SK-N-SH (cell line): ENCODE measurements around the gene SLC66A3. TPM values are rescaled to one million over a fixed set of nuclear protein-coding genes. Genes with fewer than 3 reads are reported as not detected.

Experiments
- CTCF ChIA-PET: fragments of 300-600, 350-600 bp; formaldehyde crosslinking; extraction: SDS; loops from one replicate; lab custom pipeline; 2021; lab: Yijun Ruan, JAX
- POLR2A ChIA-PET: fragments of 350-600 bp; sonication (Branson Sonifier 250); formaldehyde crosslinking; extraction: SDS; loops from one replicate; lab custom pipeline; 2020; ENCODE audit warnings: antibody characterized with exemption, inconsistent platforms; lab: Yijun Ruan, JAX
- DNase-seq: peaks from one replicate; pipeline ENCODE4 v3.0.0; 2012
- H2AFZ ChIP-seq: fragments of 200-600 bp; sonication (generic); 2 replicates; pipeline ENCODE4 v1.8.1; 2016; ENCODE audit warnings: antibody characterized with exemption, mild to moderate bottlenecking, low read depth
- H3F3A ChIP-seq: fragments of 200-600 bp; sonication (generic); replicated peaks from 2 replicates; pipeline ENCODE3; 2016; ENCODE audit warnings: antibody characterized with exemption, mild to moderate bottlenecking; ENCODE audit not compliant: insufficient read depth
- H3K27ac ChIP-seq, 2 experiments: fragments of 200-500 bp in 1 of 2; fragments of 200-600 bp in 1 of 2; sonication (Bioruptor generic) in 1 of 2; sonication (generic), shearing (Covaris generic) in 1 of 2; 2 replicates each; pipeline versions ENCODE4 v1.5.1 to v1.6.1; 2014 to 2016; ENCODE audit warnings: low read depth in 2 of 2, inconsistent platforms in 1 of 2, low read length in 1 of 2, mild to moderate bottlenecking in 1 of 2, mixed read lengths in 1 of 2
- H3K27me3 ChIP-seq: fragments of 200-600 bp; sonication (generic), shearing (Covaris generic); 2 replicates; pipeline ENCODE4 v1.6.1; 2016; ENCODE audit warnings: mixed run types; ENCODE audit not compliant: insufficient read depth
- H3K36me3 ChIP-seq, 2 experiments: fragments of 200-500 bp in 1 of 2; fragments of 200-600 bp in 1 of 2; sonication (Bioruptor generic) in 1 of 2; sonication (generic) in 1 of 2; replicated peaks in 1 of 2; 2 replicates each; pipeline versions ENCODE3 to v1.5.1; 2014 to 2016; ENCODE audit warnings: low read length in 1 of 2, mild to moderate bottlenecking in 1 of 2; ENCODE audit not compliant: insufficient read depth in 2 of 2, control insufficient read depth in 1 of 2
- H3K4me1 ChIP-seq, 2 experiments: fragments of 200-500 bp in 1 of 2; fragments of 200-600 bp in 1 of 2; sonication (Bioruptor generic) in 1 of 2; sonication (generic), shearing (Covaris generic) in 1 of 2; 2 replicates each; pipeline versions ENCODE4 v1.5.1 to v1.6.1; 2014 to 2016; ENCODE audit warnings: low read depth in 1 of 2, low read length in 1 of 2, mixed run types in 1 of 2; ENCODE audit not compliant: insufficient read depth in 2 of 2, control insufficient read depth in 1 of 2
- H3K4me2 ChIP-seq: fragments of 200-600 bp; sonication (generic), shearing (Covaris generic); 2 replicates; pipeline ENCODE4 v1.6.1; 2017; ENCODE audit warnings: mixed run types
- H3K4me3 ChIP-seq, 2 experiments: fragments of 200-500 bp in 1 of 2; fragments of 200-600 bp in 1 of 2; sonication (Bioruptor generic) in 1 of 2; sonication (generic), shearing (Covaris generic) in 1 of 2; 2 replicates each; pipeline versions ENCODE4 v1.5.1 to v1.8.1; 2014 to 2016; ENCODE audit warnings: low read depth in 2 of 2, inconsistent platforms in 1 of 2, low read length in 1 of 2, mild to moderate bottlenecking in 1 of 2, mixed read lengths in 1 of 2, moderate library complexity in 1 of 2
- H3K79me2 ChIP-seq: fragments of 200-600 bp; sonication (generic); 2 replicates; pipeline ENCODE4 v1.8.1; 2017; ENCODE audit warnings: mild to moderate bottlenecking; ENCODE audit not compliant: insufficient read depth
- H3K9ac ChIP-seq: fragments of 200-600 bp; sonication (generic); 2 replicates; pipeline ENCODE4 v1.6.1; 2017; ENCODE audit warnings: mixed run types
- H3K9me2 ChIP-seq: fragments of 200-600 bp; sonication (generic); 2 replicates; pipeline ENCODE4 v1.6.1; 2017; ENCODE audit warnings: mixed run types
- H3K9me3 ChIP-seq: fragments of 200-600 bp; sonication (generic); 2 replicates; pipeline ENCODE4 v1.6.1; 2017; ENCODE audit warnings: mixed run types, mild to moderate bottlenecking, moderate library complexity
- H4K20me1 ChIP-seq: fragments of 200-600 bp; sonication (generic); 2 replicates; pipeline ENCODE4 v1.6.1; 2017; ENCODE audit warnings: mild to moderate bottlenecking, mixed run types; ENCODE audit not compliant: insufficient read depth
- CHD2 ChIP-seq: fragments of 150-350 bp; IDR thresholded peaks from 2 replicates; pipeline ENCODE4 v1.6.1; 2018; ENCODE audit warnings: low read length; ENCODE audit not compliant: partially characterized antibody
- CTCF ChIP-seq: fragments of 200-600 bp; sonication (generic); IDR thresholded peaks from 2 replicates; pipeline ENCODE4 v1.6.1; 2017; ENCODE audit warnings: antibody characterized with exemption, mild to moderate bottlenecking, moderate library complexity
- FOXM1 ChIP-seq: IDR thresholded peaks from 2 replicates; pipeline ENCODE4 v1.4.0; 2012; ENCODE audit warnings: low read depth, mild to moderate bottlenecking
- GABPA ChIP-seq: IDR thresholded peaks from 2 replicates; pipeline ENCODE4 v1.4.0; 2012; ENCODE audit warnings: low read depth, mild to moderate bottlenecking
- GATA2 ChIP-seq: sonication (generic); formaldehyde crosslinking; IDR thresholded peaks from 2 replicates; pipeline ENCODE4 v1.5.0; 2020; ENCODE audit warnings: mild to moderate bottlenecking, missing genetic modification reagents
- MEF2A ChIP-seq: IDR thresholded peaks from 2 replicates; pipeline ENCODE4 v1.4.0; 2012; ENCODE audit warnings: low read depth, borderline replicate concordance
- MXI1 ChIP-seq: IDR thresholded peaks from 2 replicates; pipeline ENCODE4 v1.6.1; 2012; ENCODE audit warnings: mild to moderate bottlenecking, low read depth, low read length, improper control_type of control experiment
- NRF1 ChIP-seq: IDR thresholded peaks from 2 replicates; pipeline ENCODE4 v1.6.1; 2012; ENCODE audit warnings: low read depth, mild to moderate bottlenecking, low read length
- TAF1 ChIP-seq: IDR thresholded peaks from 2 replicates; pipeline ENCODE4 v1.6.1; 2012; ENCODE audit warnings: low read depth, mild to moderate bottlenecking, low read length, moderate library complexity, borderline replicate concordance
- TEAD4 ChIP-seq: IDR thresholded peaks from 2 replicates; pipeline ENCODE4 v1.4.0; 2012; ENCODE audit warnings: mild to moderate bottlenecking, borderline replicate concordance; ENCODE audit not compliant: insufficient read depth
- YY1 ChIP-seq: IDR thresholded peaks from 2 replicates; pipeline ENCODE4 v1.4.0; 2012; ENCODE audit warnings: low read depth, mild to moderate bottlenecking
- ZBTB33 ChIP-seq: IDR thresholded peaks from 2 replicates; pipeline ENCODE4 v1.4.0; 2012; ENCODE audit warnings: low read depth, borderline replicate concordance
- WGBS: methylation state at CpG from one replicate; pipeline ENCODE4 v1.1.6; 2017; ENCODE audit warnings: low lambda C conversion rate; 5-methylcytosine and 5-hydroxymethylcytosine counted together
- polyA plus RNA-seq, 3 experiments: library from polyadenylated mRNA; depleted of rRNA; stranded (reverse); fragments of >200 nt; gene quantifications; 2 replicates each; pipeline ENCODE4 v1.2.3, GENCODE V29; 2012
- TF ChIP-seq, protein P1 (sequence below): IDR thresholded peaks from 2 replicates; pipeline ENCODE4 v1.4.0; 2012; ENCODE audit warnings: low read depth
- TF ChIP-seq, protein P2 (sequence below): IDR thresholded peaks from 2 replicates; pipeline ENCODE4 v1.4.0; 2012; ENCODE audit warnings: low read depth, borderline replicate concordance
- TF ChIP-seq, protein P3 (sequence below): IDR thresholded peaks from 2 replicates; pipeline ENCODE4 v1.6.1; 2012; ENCODE audit warnings: mild to moderate bottlenecking, low read depth, low read length, moderate library complexity

Gene SLC66A3
- polyA plus RNA-seq, 1 of the 3 experiments (the other 2 are of a cell fraction), result 49.0 TPM

DNA sequence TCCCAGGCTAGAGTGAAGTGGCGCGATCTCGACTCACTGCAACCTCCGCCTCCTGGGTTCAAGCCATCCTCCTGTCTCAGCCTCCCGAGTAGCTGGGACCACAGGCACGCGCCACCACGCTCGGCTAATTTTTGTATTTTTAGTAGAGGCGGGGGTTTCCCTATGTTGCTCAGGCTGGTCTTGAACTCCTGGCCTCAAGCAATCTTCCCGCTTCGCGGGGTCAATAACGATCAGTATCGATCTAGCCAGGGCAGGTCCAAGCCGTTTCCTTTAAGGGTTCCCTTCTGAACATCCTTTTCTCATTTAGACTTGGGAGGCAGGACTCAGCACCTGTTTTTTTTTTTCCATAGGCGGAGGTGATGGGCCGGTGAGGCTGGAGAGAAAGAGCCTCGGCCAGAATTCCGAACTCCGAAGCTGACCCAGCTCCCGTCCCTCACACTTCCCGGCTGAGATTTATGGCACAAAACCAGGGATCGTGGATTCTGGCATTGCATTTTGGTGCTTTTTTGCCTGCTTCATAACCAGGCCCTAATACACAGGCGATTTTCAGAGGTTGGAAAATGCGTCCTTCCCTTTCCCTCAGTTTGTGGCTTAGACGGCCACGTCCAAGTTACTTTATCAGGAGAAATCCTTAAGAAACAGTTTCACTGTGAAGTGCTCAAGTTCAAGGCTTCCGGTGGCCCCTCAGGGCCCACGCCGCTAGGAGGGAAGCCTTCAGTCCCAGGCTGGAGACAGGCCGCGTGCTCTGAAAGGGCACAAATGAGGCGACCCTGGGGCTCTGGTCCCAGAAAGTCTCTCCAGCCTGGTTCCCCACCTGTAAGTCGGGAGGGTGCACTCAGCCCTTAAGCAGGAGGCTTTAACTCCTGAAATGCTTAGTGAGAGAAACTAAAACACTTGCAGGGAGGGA lies 998 bp upstream of the SLC66A3 start:
- Histone ChIP-seq H3K4me1 (peaks cover 0 to 19% of the 10 kb centered on the region in 2 experiments; a peak in 1 of 4 replicates), H3K9me2 (no peaks in the 10 kb centered on the region), H3F3A (peaks cover 11% of the 10 kb centered on the region), H3K27me3 (no peaks in the 10 kb centered on the region), H3K27ac (peak overlapping the region; percentile 6 to 82), H3K4me2 (peak overlapping the region; percentile 92), H3K4me3 (peak overlapping the region; percentile 47 to 63), H4K20me1 (no peaks in the 10 kb centered on the region), H3K36me3 (no peaks in the 10 kb centered on the region), H3K79me2 (peaks cover 14% of the 10 kb centered on the region; the same call in 1 of the 2 replicates), H3K9me3 (no peaks in the 10 kb centered on the region), H2AFZ (peak overlapping the region; percentile 100), H3K9ac (peak overlapping the region; percentile 85)
- CTCF ChIA-PET, result interaction anchor here (0.8 to 2.8 kb wide), 6 partner anchors 10 to 428 kb away, joined by 3 to 32 read pairs (median 4); a partner anchor contains a TSS
- no peak for DNase-seq
- TF ChIP-seq NRF1 (no peak), MEF2A (no peak), TEAD4 (no peak), CHD2 (no peak), GATA2 (CRISPR knock-in tag) (no peak), TAF1 (no peak), YY1 (no peak)
- TF ChIP-seq, protein P1, sequence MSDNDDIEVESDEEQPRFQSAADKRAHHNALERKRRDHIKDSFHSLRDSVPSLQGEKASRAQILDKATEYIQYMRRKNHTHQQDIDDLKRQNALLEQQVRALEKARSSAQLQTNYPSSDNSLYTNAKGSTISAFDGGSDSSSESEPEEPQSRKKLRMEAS, result no peak
- TF ChIP-seq, protein P2, sequence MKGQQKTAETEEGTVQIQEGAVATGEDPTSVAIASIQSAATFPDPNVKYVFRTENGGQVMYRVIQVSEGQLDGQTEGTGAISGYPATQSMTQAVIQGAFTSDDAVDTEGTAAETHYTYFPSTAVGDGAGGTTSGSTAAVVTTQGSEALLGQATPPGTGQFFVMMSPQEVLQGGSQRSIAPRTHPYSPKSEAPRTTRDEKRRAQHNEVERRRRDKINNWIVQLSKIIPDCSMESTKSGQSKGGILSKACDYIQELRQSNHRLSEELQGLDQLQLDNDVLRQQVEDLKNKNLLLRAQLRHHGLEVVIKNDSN, result no peak
- POLR2A ChIA-PET, result no interaction called here
- WGBS, result 81% methylated on average over 35 of the region's 35 CpGs

GRCh38 chr2:11154923-11155380 lies 315 bp upstream of the SLC66A3 start:
- peak; percentile 100 for DNase-seq
- H3F3A ChIP-seq, result peaks cover 11% of the 10 kb centered on the region
- H3K4me3 ChIP-seq, result peak overlapping the region; percentile 63 to 84
- H3K9ac ChIP-seq, result peak overlapping the region; percentile 85
- H4K20me1 ChIP-seq, result no peaks in the 10 kb centered on the region
- H3K4me2 ChIP-seq, result peak overlapping the region; percentile 92
- peak overlapping the region; percentile 6 to 82; a peak in 3 of 4 replicates for H3K27ac ChIP-seq
- 2% methylated on average over 22 of the region's 49 CpGs for WGBS
- H3K36me3 ChIP-seq, result no peaks in the 10 kb centered on the region
- POLR2A ChIA-PET, result interaction anchor here (0.6 kb wide), 1 partner anchor 306 kb away, joined by 4 read pairs; no protein-coding TSS in a partner anchor
- peaks cover 0 to 19% of the 10 kb centered on the region in 2 experiments; a peak in 1 of 4 replicates for H3K4me1 ChIP-seq
- H3K9me3 ChIP-seq, result no peaks in the 10 kb centered on the region
- CTCF ChIA-PET, result interaction anchor here (0.8 to 5.6 kb wide), 9 partner anchors 9 to 428 kb away, joined by 3 to 41 read pairs (median 4); a partner anchor contains a TSS
- H3K9me2 ChIP-seq, result no peaks in the 10 kb centered on the region
- peak overlapping the region; percentile 100 for H2AFZ ChIP-seq
- H3K27me3 ChIP-seq, result no peaks in the 10 kb centered on the region
- H3K79me2 ChIP-seq, result peaks cover 14% of the 10 kb centered on the region; the same call in 1 of the 2 replicates
- TF ChIP-seq TEAD4 (no peak), FOXM1 (no peak), TAF1 (peak; percentile 77; the same call in 1 of the 2 replicates), GABPA (no peak; the same call in 1 of the 2 replicates), GATA2 (CRISPR knock-in tag) (no peak), ZBTB33 (no peak), MXI1 (no peak), CTCF (no peak), NRF1 (no peak), YY1 (no peak)
- TF ChIP-seq, protein P3, sequence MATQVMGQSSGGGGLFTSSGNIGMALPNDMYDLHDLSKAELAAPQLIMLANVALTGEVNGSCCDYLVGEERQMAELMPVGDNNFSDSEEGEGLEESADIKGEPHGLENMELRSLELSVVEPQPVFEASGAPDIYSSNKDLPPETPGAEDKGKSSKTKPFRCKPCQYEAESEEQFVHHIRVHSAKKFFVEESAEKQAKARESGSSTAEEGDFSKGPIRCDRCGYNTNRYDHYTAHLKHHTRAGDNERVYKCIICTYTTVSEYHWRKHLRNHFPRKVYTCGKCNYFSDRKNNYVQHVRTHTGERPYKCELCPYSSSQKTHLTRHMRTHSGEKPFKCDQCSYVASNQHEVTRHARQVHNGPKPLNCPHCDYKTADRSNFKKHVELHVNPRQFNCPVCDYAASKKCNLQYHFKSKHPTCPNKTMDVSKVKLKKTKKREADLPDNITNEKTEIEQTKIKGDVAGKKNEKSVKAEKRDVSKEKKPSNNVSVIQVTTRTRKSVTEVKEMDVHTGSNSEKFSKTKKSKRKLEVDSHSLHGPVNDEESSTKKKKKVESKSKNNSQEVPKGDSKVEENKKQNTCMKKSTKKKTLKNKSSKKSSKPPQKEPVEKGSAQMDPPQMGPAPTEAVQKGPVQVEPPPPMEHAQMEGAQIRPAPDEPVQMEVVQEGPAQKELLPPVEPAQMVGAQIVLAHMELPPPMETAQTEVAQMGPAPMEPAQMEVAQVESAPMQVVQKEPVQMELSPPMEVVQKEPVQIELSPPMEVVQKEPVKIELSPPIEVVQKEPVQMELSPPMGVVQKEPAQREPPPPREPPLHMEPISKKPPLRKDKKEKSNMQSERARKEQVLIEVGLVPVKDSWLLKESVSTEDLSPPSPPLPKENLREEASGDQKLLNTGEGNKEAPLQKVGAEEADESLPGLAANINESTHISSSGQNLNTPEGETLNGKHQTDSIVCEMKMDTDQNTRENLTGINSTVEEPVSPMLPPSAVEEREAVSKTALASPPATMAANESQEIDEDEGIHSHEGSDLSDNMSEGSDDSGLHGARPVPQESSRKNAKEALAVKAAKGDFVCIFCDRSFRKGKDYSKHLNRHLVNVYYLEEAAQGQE, result peak; percentile 46; the same call in 1 of the 2 replicates
